Measurements from ENCODE around the gene CD8B. TPM values are rescaled to one million over a fixed set of nuclear protein-coding genes. Genes with fewer than 3 reads are reported as not detected.

Gene CD8B
- total and polyA plus RNA-seq, 9 of the 15 experiments (the other 6 are each of a cell fraction or from before 2014, with no cell fraction given) = not detected

GRCh38 chr2:86791573-86791972 is 70.1 kb downstream of the CD8B start:
- DNase-seq (ENCODE audit: extremely low read depth in 1 of 4, low spot score in 3 of 4) = no peak
- 6% methylated on average over 7 of the region's 7 CpGs for WGBS (ENCODE audit: insufficient coverage, low coverage, missing lambda C conversion rate)
- ChIA-PET POLR2A (interaction anchor here (2.2 kb wide), 1 partner anchor 10 kb away, joined by 5 read pairs; no protein-coding TSS in a partner anchor), CTCF (ENCODE audit: low intra/inter-chr PET ratio) (no interaction called here)
- 0 out of 2 replicates have a peak overlapping the region, but pooled peaks have one; percentile 17 for H2AFZ ChIP-seq (ENCODE audit: low read depth, low read length)
- no peaks in the 10 kb centered on the region for H3K9me3 ChIP-seq (replicated peaks; ENCODE audit: control insufficient read depth, insufficient read depth, low read depth, low read length)
- H3K9ac ChIP-seq (ENCODE audit: insufficient read depth in 1 of 2, low read depth in 2 of 2, low read length in 2 of 2) = 0 out of 4 replicates have a peak overlapping the region, but pooled peaks of 1 of the 2 experiments have one; percentile 17
- H4K20me1 ChIP-seq (replicated peaks; ENCODE audit: control insufficient read depth, insufficient read depth, low read length) = no peaks in the 10 kb centered on the region
- peaks cover 0 to 17% of the 10 kb centered on the region in 2 experiments; a peak in 2 of 5 replicates for H3K4me1 ChIP-seq (replicated peaks in 1 of 2; ENCODE audit: control insufficient read depth in 2 of 2, insufficient read depth in 2 of 2, low read length in 2 of 2)
- peak; percentile 35; the same call in 2 of the 3 replicates for ATAC-seq
- in situ Hi-C loops (cut with MboI) = no loop called here
- no peak overlapping the region for H3K27ac ChIP-seq (ENCODE audit: extremely low read depth, low read depth, low read length)
- no peaks in the 10 kb centered on the region for H3K79me2 ChIP-seq (ENCODE audit: control insufficient read depth, insufficient read depth, low read length)
- no peaks in the 10 kb centered on the region for H3K36me3 ChIP-seq (ENCODE audit: control insufficient read depth, insufficient read depth, low read length)
- H3K9me1 ChIP-seq (ENCODE audit: control insufficient read depth, insufficient read depth, low read length) = peaks cover 2% of the 10 kb centered on the region
- H3K4me2 ChIP-seq (ENCODE audit: insufficient read depth, low read length) = no peak overlapping the region
- no peak overlapping the region for H3K4me3 ChIP-seq
- no peak for FAIRE-seq
- peaks cover 17 to 39% of the 10 kb centered on the region in 2 experiments; a peak in 4 of 5 replicates for H3K27me3 ChIP-seq (ENCODE audit: control insufficient read depth in 2 of 2, insufficient read depth in 2 of 2, low read length in 2 of 2)
- no peak for TF ChIP-seq NCOA1 (IDR thresholded peaks at IDR 0.05; ENCODE audit: low read depth)
- TF ChIP-seq CLOCK (CRISPR knock-in tag; IDR thresholded peaks at IDR 0.05; ENCODE audit: borderline replicate concordance) = no peak
- TF ChIP-seq NFIC (IDR thresholded peaks at IDR 0.05) = no peak
- TF ChIP-seq HINFP (tag; conservative IDR thresholded peaks at IDR 0.05; ENCODE audit: low read depth) = no peak
- TF ChIP-seq CHAMP1 (IDR thresholded peaks at IDR 0.05) = no peak
- TF ChIP-seq ZNF780A (CRISPR knock-in tag; IDR thresholded peaks at IDR 0.05) = no peak
- TF ChIP-seq HDAC8 (tag; IDR thresholded peaks at IDR 0.05) = no peak
- no peak for TF ChIP-seq STAG1 (CRISPR knock-in tag; IDR thresholded peaks at IDR 0.05; ENCODE audit: borderline replicate concordance)
- TF ChIP-seq PHB (CRISPR knock-in tag; IDR thresholded peaks at IDR 0.05) = no peak
- TF ChIP-seq NR4A1 (CRISPR knock-in tag; IDR thresholded peaks at IDR 0.05) = no peak
- no peak for TF ChIP-seq NR4A1 (tag; IDR thresholded peaks at IDR 0.05)
- no peak for TF ChIP-seq ZNF589 (CRISPR knock-in tag; IDR thresholded peaks at IDR 0.05; ENCODE audit: low read depth)
- TF ChIP-seq JUN (IDR thresholded peaks at IDR 0.05; ENCODE audit: borderline replicate concordance, low read depth, low read length) = no peak
- TF ChIP-seq JUN (CRISPR knock-in tag; IDR thresholded peaks at IDR 0.05; ENCODE audit: borderline replicate concordance) = no peak
- TF ChIP-seq ID3 (CRISPR knock-in tag; IDR thresholded peaks at IDR 0.05) = no peak
- no peak for TF ChIP-seq ID3 (tag; IDR thresholded peaks at IDR 0.05)
- TF ChIP-seq ZNF311 (CRISPR knock-in tag; IDR thresholded peaks at IDR 0.05) = no peak
- intact Hi-C loops (cut with micrococcal nuclease) = no loop called here
- no TSS peak for BruUV-seq (replicated peaks)

Measured in K562 (cell line).